Measurements from ENCODE around the gene GIGYF1.
A peak's percentile ranks its signal among the peaks of the same experiment; 100 is the strongest.
"Not testable (repeated sequence)": the region's sequence is repeated elsewhere in the genome, so short reads cannot be mapped to it uniquely, and the experiment has no call there.

The GIGYF1 gene

DNA sequence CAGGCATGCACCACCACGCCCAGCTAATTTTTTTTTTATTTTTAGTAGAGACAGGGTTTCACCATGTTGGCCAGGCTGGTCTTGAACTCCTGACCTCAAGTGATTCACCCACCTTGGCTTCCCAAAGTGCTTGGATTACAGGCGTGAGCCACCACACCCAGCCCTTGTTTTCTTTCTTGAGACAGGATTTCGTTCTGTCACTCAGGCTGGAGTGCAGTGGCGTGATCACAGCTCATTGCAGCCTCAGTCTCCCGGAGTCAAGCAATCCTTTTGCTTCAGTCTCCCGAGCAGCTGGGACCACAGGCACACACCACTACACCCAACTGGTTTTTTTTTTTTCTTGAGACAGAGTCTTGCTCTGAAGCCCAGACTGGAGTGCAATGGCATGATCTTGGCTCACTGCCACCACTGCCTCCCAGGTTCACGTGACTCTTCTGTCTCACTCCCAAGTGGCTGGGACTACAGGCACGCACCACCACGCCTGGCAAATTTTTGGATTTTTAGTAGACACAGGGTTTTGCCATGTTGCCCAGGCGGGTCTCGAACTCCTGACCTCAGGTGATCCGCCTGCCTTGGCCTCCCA, 31.8 kb downstream of the GIGYF1 start:
- not testable (repeated sequence) for H3K4ac ChIP-seq (ENCODE audit: low read depth, low read length); H3K27me3 ChIP-seq (ENCODE audit: insufficient read depth, low read length); H3K79me1 ChIP-seq (ENCODE audit: low read length); H2AK5ac ChIP-seq (ENCODE audit: low read length); H2BK5ac ChIP-seq (ENCODE audit: low read depth, low read length, poor library complexity); H2AFZ ChIP-seq (ENCODE audit: insufficient read depth, low read length, poor library complexity); H3K14ac ChIP-seq (ENCODE audit: low read length); H3K18ac ChIP-seq (ENCODE audit: low read length); H2BK120ac ChIP-seq (ENCODE audit: insufficient read depth, low read length, poor library complexity); H4K91ac ChIP-seq (ENCODE audit: low read depth, low read length); H3K27ac ChIP-seq (ENCODE audit: low read depth, low read length); H2BK12ac ChIP-seq (ENCODE audit: low read length); H3K36me3 ChIP-seq (ENCODE audit: control insufficient read depth in 1 of 2, insufficient read depth in 2 of 2, low read length in 2 of 2); H3K23ac ChIP-seq (ENCODE audit: low read length); H3K4me2 ChIP-seq (ENCODE audit: low read length); H3K4me3 ChIP-seq (ENCODE audit: low read depth, low read length); H3K9ac ChIP-seq (ENCODE audit: low read length); H3K79me2 ChIP-seq (ENCODE audit: control insufficient read depth, insufficient read depth, low read length, poor library complexity); H3K4me1 ChIP-seq (ENCODE audit: control insufficient read depth in 1 of 2, insufficient read depth in 2 of 2, low read length in 2 of 2); DNase-seq; H4K12ac ChIP-seq (ENCODE audit: low read depth, low read length); H4K8ac ChIP-seq (ENCODE audit: low read depth, low read length); H3K9me3 ChIP-seq (ENCODE audit: insufficient read depth, low read depth, low read length)
- WGBS (ENCODE audit: extremely low coverage, insufficient coverage, insufficient read length): no CpG with 5 or more reads among the region's 12 CpGs

GRCh38 chr7:100655908-100656674, 38.0 kb downstream of the GIGYF1 start, which contains the start of gene ACTL6B:
Gene ACTL6B, minus strand, starts transcription at chr7:100656448. Its CDS starts 94 bp downstream, at chr7:100656354.
- H4K12ac ChIP-seq (ENCODE audit: low read depth, low read length): no peak within 1 kb of the TSS
- H3K27me3 ChIP-seq (ENCODE audit: insufficient read depth, low read length): peaks cover 14% of the 10 kb centered on the region
- H3K4me2 ChIP-seq (ENCODE audit: low read length): no peak within 1 kb of the TSS
- peaks cover 8% of the 10 kb centered on the region for H3K9me3 ChIP-seq (ENCODE audit: insufficient read depth, low read depth, low read length)
- H3K18ac ChIP-seq (ENCODE audit: low read length): no peak within 1 kb of the TSS
- peak; percentile 41 to 64 for DNase-seq
- no peaks in the 10 kb centered on the region for H3K79me1 ChIP-seq (ENCODE audit: low read length)
- no peak within 1 kb of the TSS for H2BK12ac ChIP-seq (ENCODE audit: low read length)
- no peaks in the 10 kb centered on the region for H3K79me2 ChIP-seq (ENCODE audit: control insufficient read depth, insufficient read depth, low read length, poor library complexity)
- no CpG with 5 or more reads among the region's 63 CpGs for WGBS (ENCODE audit: extremely low coverage, insufficient coverage, insufficient read length)
- no peak within 1 kb of the TSS for H3K23ac ChIP-seq (ENCODE audit: low read length)
- no peak within 1 kb of the TSS for H2AFZ ChIP-seq (ENCODE audit: insufficient read depth, low read length, poor library complexity)
- H3K9ac ChIP-seq (ENCODE audit: low read length): no peak within 1 kb of the TSS
- H4K91ac ChIP-seq (ENCODE audit: low read depth, low read length): no peak within 1 kb of the TSS
- no peak within 1 kb of the TSS for H2BK5ac ChIP-seq (ENCODE audit: low read depth, low read length, poor library complexity)
- H3K4me1 ChIP-seq (ENCODE audit: control insufficient read depth in 1 of 2, insufficient read depth in 2 of 2, low read length in 2 of 2): peaks cover 0 to 4% of the 10 kb centered on the region in 2 experiments
- no peak within 1 kb of the TSS for H3K4ac ChIP-seq (ENCODE audit: low read depth, low read length)
- H2AK5ac ChIP-seq (ENCODE audit: low read length): no peak within 1 kb of the TSS
- no peak within 1 kb of the TSS for H3K27ac ChIP-seq (ENCODE audit: low read depth, low read length)
- no peak within 1 kb of the TSS for H4K8ac ChIP-seq (ENCODE audit: low read depth, low read length)
- no peak within 1 kb of the TSS for H3K4me3 ChIP-seq (ENCODE audit: low read depth, low read length)
- H2BK120ac ChIP-seq (ENCODE audit: insufficient read depth, low read length, poor library complexity): no peak within 1 kb of the TSS
- H3K36me3 ChIP-seq (ENCODE audit: control insufficient read depth in 1 of 2, insufficient read depth in 2 of 2, low read length in 2 of 2): no peaks in the 10 kb centered on the region
- H3K14ac ChIP-seq (ENCODE audit: low read length): no peak within 1 kb of the TSS

DNA sequence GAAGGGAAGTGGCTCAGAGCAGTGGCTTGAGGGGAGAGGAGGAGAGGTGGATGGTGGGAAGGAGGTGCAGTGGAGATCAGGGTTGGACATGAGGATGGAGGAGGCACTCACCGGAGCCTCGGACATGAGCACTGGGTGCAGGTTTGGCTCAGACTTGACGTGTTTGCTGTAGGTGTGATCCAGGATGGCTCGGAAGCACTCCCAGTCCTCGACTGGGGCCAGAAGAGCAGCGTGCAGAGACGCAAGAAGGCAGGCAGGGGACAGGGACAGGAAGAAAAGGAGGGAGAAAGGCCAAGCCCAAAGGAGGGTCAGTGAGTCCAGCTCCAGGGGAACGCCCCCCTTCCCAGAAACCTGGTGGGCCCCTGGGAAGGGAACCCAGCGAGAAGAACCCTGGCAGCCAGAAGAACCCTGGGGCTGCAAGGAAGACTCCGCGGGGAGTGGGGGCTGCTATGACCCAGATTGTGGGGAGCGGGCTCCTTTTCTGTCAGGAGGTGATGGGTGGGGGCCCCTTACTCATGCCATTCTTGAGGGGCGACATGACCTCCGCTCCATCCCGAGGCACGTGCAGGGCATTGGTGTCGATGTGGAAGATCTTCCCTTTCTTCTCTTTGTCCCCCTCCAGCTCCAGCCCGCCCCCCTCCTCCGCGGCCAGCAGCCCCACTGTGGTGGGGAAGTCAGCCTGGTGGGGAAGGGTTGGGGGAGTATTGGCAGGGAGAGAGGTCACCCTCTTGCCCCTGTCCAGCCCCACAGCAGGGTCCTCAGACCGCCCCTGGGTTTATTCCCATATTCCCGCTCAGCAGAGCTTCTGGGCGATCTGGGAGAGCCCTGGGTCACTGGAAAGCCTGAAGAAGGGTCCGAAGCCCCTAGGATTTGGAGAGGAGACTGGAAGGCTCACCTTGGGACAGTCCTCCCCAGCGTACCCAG, 38.9 kb downstream of the GIGYF1 start:
- no peak overlapping the region for H2BK120ac ChIP-seq (ENCODE audit: insufficient read depth, low read length, poor library complexity)
- no peaks in the 10 kb centered on the region for H3K36me3 ChIP-seq (ENCODE audit: control insufficient read depth in 1 of 2, insufficient read depth in 2 of 2, low read length in 2 of 2)
- no peak overlapping the region for H3K9ac ChIP-seq (ENCODE audit: low read length)
- H2BK12ac ChIP-seq (ENCODE audit: low read length): no peak overlapping the region
- no peak overlapping the region for H3K4ac ChIP-seq (ENCODE audit: low read depth, low read length)
- no peak overlapping the region for H4K12ac ChIP-seq (ENCODE audit: low read depth, low read length)
- no peak overlapping the region for H4K8ac ChIP-seq (ENCODE audit: low read depth, low read length)
- H3K4me1 ChIP-seq (ENCODE audit: control insufficient read depth in 1 of 2, insufficient read depth in 2 of 2, low read length in 2 of 2): peaks cover 0 to 5% of the 10 kb centered on the region in 2 experiments
- no CpG with 5 or more reads among the region's 25 CpGs for WGBS (ENCODE audit: extremely low coverage, insufficient coverage, insufficient read length)
- H3K9me3 ChIP-seq (ENCODE audit: insufficient read depth, low read depth, low read length): peaks cover 8% of the 10 kb centered on the region
- peaks cover 14% of the 10 kb centered on the region for H3K27me3 ChIP-seq (ENCODE audit: insufficient read depth, low read length)
- H3K79me1 ChIP-seq (ENCODE audit: low read length): no peaks in the 10 kb centered on the region
- no peak for DNase-seq
- no peak overlapping the region for H3K4me2 ChIP-seq (ENCODE audit: low read length)
- H2AK5ac ChIP-seq (ENCODE audit: low read length): no peak overlapping the region
- no peak overlapping the region for H3K4me3 ChIP-seq (ENCODE audit: low read depth, low read length)
- H3K27ac ChIP-seq (ENCODE audit: low read depth, low read length): no peak overlapping the region
- H3K14ac ChIP-seq (ENCODE audit: low read length): no peak overlapping the region
- no peak overlapping the region for H2AFZ ChIP-seq (ENCODE audit: insufficient read depth, low read length, poor library complexity)
- no peak overlapping the region for H4K91ac ChIP-seq (ENCODE audit: low read depth, low read length)
- H3K79me2 ChIP-seq (ENCODE audit: control insufficient read depth, insufficient read depth, low read length, poor library complexity): no peaks in the 10 kb centered on the region
- no peak overlapping the region for H3K23ac ChIP-seq (ENCODE audit: low read length)
- no peak overlapping the region for H3K18ac ChIP-seq (ENCODE audit: low read length)
- no peak overlapping the region for H2BK5ac ChIP-seq (ENCODE audit: low read depth, low read length, poor library complexity)

DNA sequence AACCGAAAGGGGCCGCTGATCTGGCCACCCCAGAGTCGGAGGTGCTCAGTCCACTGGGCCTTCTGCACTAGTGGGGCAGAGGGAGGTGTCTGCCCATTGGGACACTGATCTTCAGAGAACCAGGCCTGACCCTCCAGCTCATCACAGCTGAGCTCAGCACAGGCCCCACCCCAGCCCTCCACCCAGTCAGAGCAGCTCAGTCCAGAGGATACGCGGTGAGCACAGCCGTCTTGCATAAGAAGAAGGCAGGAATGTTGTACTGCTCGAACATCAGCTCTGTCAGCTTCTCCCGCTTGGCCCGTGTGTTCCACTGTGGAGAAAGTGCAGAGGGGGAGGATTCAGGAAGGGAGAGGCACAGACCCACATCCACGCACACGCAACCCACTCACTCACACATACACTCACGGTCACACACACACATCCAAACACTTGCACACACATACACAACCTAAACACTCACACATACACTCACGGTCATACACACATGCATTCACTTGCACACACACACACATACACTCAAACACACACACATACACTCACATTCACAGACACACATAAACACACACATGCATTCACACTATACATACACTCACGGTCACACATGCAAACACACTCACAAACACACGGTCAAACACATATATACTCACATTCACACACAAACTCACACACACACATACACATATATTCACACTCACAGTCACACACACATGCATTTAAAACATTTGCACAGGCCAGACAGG, 44.1 kb downstream of the GIGYF1 start:
- WGBS (ENCODE audit: extremely low coverage, insufficient coverage, insufficient read length): 100% methylated on average over 1 of the region's 15 CpGs

More for the DNA sequence above, 44.1 kb downstream of the GIGYF1 start:
- Histone ChIP-seq H3K9ac (ENCODE audit: low read length) (no peak overlapping the region), H4K91ac (ENCODE audit: low read depth, low read length) (no peak overlapping the region), H2AK5ac (ENCODE audit: low read length) (no peak overlapping the region), H3K14ac (ENCODE audit: low read length) (no peak overlapping the region), H3K18ac (ENCODE audit: low read length) (no peak overlapping the region), H2AFZ (ENCODE audit: insufficient read depth, low read length, poor library complexity) (no peak overlapping the region), H3K4ac (ENCODE audit: low read depth, low read length) (no peak overlapping the region), H2BK120ac (ENCODE audit: insufficient read depth, low read length, poor library complexity) (no peak overlapping the region), H3K4me2 (ENCODE audit: low read length) (no peak overlapping the region), H2BK12ac (ENCODE audit: low read length) (no peak overlapping the region), H3K4me1 (ENCODE audit: control insufficient read depth in 1 of 2, insufficient read depth in 2 of 2, low read length in 2 of 2) (peaks cover 0 to 3% of the 10 kb centered on the region in 2 experiments), H3K79me1 (ENCODE audit: low read length) (no peaks in the 10 kb centered on the region), H4K8ac (ENCODE audit: low read depth, low read length) (no peak overlapping the region), H3K23ac (ENCODE audit: low read length) (no peak overlapping the region), H4K12ac (ENCODE audit: low read depth, low read length) (no peak overlapping the region), H3K9me3 (ENCODE audit: insufficient read depth, low read depth, low read length) (peaks cover 5% of the 10 kb centered on the region), H3K4me3 (ENCODE audit: low read depth, low read length) (peak overlapping the region; percentile 29), H3K36me3 (ENCODE audit: control insufficient read depth in 1 of 2, insufficient read depth in 2 of 2, low read length in 2 of 2) (no peaks in the 10 kb centered on the region), H2BK5ac (ENCODE audit: low read depth, low read length, poor library complexity) (no peak overlapping the region), H3K79me2 (ENCODE audit: control insufficient read depth, insufficient read depth, low read length, poor library complexity) (no peaks in the 10 kb centered on the region), H3K27ac (ENCODE audit: low read depth, low read length) (no peak overlapping the region), H3K27me3 (ENCODE audit: insufficient read depth, low read length) (peaks cover 3% of the 10 kb centered on the region)
- peak; percentile 41 to 73 for DNase-seq

All from trophoblast cell (in vitro differentiated cells and primary cell).